ENCODE measurements around the gene B3GNT5. TPM values are rescaled to one million over a fixed set of nuclear protein-coding genes. Genes with fewer than 3 reads are reported as not detected.

Gene B3GNT5
- total and polyA plus RNA-seq, 9 of the 15 experiments (the other 6 are each of a cell fraction or from before 2014, with no cell fraction given) = 8.8 to 23.8 (median 14.4) TPM

DNA sequence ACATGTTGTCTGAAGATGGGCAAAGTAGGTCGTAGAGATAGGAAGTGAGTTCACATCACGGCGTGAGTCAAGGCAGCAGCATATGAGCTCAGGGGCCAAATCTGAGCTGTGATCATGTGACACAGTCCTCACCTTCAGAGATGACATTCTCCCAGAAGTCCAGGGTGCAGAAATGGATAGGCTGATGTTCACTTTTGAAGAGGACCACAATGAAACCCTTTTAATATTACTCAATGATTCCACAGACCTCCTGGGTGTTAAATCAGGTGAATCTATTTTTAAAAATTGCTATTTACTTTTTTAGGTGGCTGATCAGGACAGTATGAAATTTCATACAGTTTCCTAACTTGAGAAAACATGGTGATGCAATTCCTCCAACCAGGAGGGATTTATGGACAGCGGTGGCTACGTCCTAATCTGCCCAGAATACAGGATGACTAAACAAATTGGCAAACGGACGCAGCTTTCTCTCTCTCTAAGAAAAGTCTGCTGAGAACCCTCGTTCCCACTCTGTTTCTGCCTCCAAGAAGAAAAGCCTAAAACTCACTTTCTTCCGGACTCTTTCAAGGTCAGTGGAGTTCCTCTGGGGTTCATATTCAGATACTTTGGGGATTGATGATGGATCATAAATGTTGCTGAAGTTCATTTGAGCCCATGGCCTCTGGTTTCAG lies 34.4 kb downstream of the B3GNT5 start:
- H3K27me3 ChIP-seq (ENCODE audit: control insufficient read depth in 2 of 2, insufficient read depth in 2 of 2, low read length in 2 of 2) = no peaks in the 10 kb centered on the region
- peak overlapping the region; percentile 86 for H3K27ac ChIP-seq (ENCODE audit: extremely low read depth, low read depth, low read length)
- in situ Hi-C loops (cut with MboI) (no loop called here), intact Hi-C loops (cut with micrococcal nuclease) (no loop called here)
- peaks cover 1% of the 10 kb centered on the region; the same call in 1 of the 3 replicates for H3K79me2 ChIP-seq (ENCODE audit: control insufficient read depth, insufficient read depth, low read length)
- POLR2A ChIA-PET = interaction anchor here (0.6 to 2.3 kb wide), 10 partner anchors 8 to 87 kb away, joined by 3 to 9 read pairs (median 4); no protein-coding TSS in a partner anchor
- H3K4me1 ChIP-seq (replicated peaks in 1 of 2; ENCODE audit: control insufficient read depth in 2 of 2, insufficient read depth in 2 of 2, low read length in 2 of 2) = peaks cover 0 to 18% of the 10 kb centered on the region in 2 experiments; a peak in 4 of 5 replicates
- H3K9ac ChIP-seq (ENCODE audit: insufficient read depth in 1 of 2, low read depth in 2 of 2, low read length in 2 of 2) = peak overlapping the region; percentile 66 to 80; a peak in 3 of 4 replicates
- ATAC-seq (peak; percentile 88), FAIRE-seq (peak; percentile 70), DNase-seq (ENCODE audit: extremely low read depth in 1 of 4, low spot score in 3 of 4) (peak; percentile 33 to 71 (median 52))
- peak overlapping the region; percentile 40 for H3K4me3 ChIP-seq
- H2AFZ ChIP-seq (ENCODE audit: low read depth, low read length) = peak overlapping the region; percentile 95
- BruUV-seq (replicated peaks) = no TSS peak
- H3K36me3 ChIP-seq (ENCODE audit: control insufficient read depth, insufficient read depth, low read length) = peaks cover 7% of the 10 kb centered on the region; the same call in 1 of the 3 replicates
- 11% methylated on average over 9 of the region's 9 CpGs for WGBS (ENCODE audit: insufficient coverage, low coverage, missing lambda C conversion rate)
- H4K20me1 ChIP-seq (replicated peaks; ENCODE audit: control insufficient read depth, insufficient read depth, low read length) = no peaks in the 10 kb centered on the region
- H3K4me2 ChIP-seq (ENCODE audit: insufficient read depth, low read length) = peak overlapping the region; percentile 64
- CTCF ChIA-PET (ENCODE audit: low intra/inter-chr PET ratio) = no interaction called here
- no peaks in the 10 kb centered on the region for H3K9me3 ChIP-seq (replicated peaks; ENCODE audit: control insufficient read depth, insufficient read depth, low read depth, low read length)
- no peaks in the 10 kb centered on the region for H3K9me1 ChIP-seq (ENCODE audit: control insufficient read depth, insufficient read depth, low read length)
- TF ChIP-seq, protein P1, sequence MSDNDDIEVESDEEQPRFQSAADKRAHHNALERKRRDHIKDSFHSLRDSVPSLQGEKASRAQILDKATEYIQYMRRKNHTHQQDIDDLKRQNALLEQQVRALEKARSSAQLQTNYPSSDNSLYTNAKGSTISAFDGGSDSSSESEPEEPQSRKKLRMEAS (CRISPR knock-in tag; IDR thresholded peaks at IDR 0.05) = no peak
- TF ChIP-seq SIN3A (IDR thresholded peaks at IDR 0.05; ENCODE audit: borderline replicate concordance in 2 of 2, control insufficient read depth in 1 of 2, low read depth in 2 of 2, low read length in 2 of 2) (no peak), CCNT2 (IDR thresholded peaks at IDR 0.05; ENCODE audit: borderline replicate concordance, extremely low read depth, insufficient read length, low read depth, low read length) (no peak), RBM17 (IDR thresholded peaks at IDR 0.05; ENCODE audit: borderline replicate concordance, low read depth, low read length) (no peak), TBL1XR1 (IDR thresholded peaks at IDR 0.05; ENCODE audit: low read length in 2 of 2) (no peak), MCM3 (IDR thresholded peaks at IDR 0.05) (no peak), POLR2AphosphoS2 (IDR thresholded peaks at IDR 0.05; ENCODE audit: low read length) (no peak), ZBTB33 (CRISPR knock-in tag; IDR thresholded peaks at IDR 0.05) (no peak), ZNF140 (CRISPR knock-in tag; IDR thresholded peaks at IDR 0.05) (no peak), MTA3 (IDR thresholded peaks at IDR 0.05; ENCODE audit: borderline replicate concordance) (no peak), HIVEP1 (CRISPR knock-in tag; IDR thresholded peaks at IDR 0.05) (no peak), ILK (tag; IDR thresholded peaks at IDR 0.05; ENCODE audit: borderline replicate concordance, low read depth) (no peak), NR3C1 (CRISPR knock-in tag; IDR thresholded peaks at IDR 0.05) (no peak), FOXM1 (IDR thresholded peaks at IDR 0.05; ENCODE audit: low read depth) (no peak), FOXM1 (CRISPR knock-in tag; IDR thresholded peaks at IDR 0.05; ENCODE audit: low read depth) (no peak), ARHGAP35 (IDR thresholded peaks at IDR 0.05; ENCODE audit: partially characterized antibody) (no peak), TFAM (CRISPR knock-in tag; conservative IDR thresholded peaks at IDR 0.05) (no peak), PPARD (CRISPR knock-in tag; IDR thresholded peaks at IDR 0.05) (no peak)
- TF ChIP-seq, protein P2, sequence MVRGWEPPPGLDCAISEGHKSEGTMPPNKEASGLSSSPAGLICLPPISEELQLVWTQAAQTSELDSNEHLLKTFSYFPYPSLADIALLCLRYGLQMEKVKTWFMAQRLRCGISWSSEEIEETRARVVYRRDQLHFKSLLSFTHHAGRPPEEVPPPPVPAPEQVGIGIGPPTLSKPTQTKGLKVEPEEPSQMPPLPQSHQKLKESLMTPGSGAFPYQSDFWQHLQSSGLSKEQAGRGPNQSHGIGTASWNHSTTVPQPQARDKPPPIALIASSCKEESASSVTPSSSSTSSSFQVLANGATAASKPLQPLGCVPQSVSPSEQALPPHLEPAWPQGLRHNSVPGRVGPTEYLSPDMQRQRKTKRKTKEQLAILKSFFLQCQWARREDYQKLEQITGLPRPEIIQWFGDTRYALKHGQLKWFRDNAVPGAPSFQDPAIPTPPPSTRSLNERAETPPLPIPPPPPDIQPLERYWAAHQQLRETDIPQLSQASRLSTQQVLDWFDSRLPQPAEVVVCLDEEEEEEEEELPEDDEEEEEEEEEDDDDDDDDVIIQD (CRISPR knock-in tag; IDR thresholded peaks at IDR 0.05) = no peak
